Natural killer cell treated with Interleukin-12 subunit alpha and Interleukin-12 subunit beta and Interleukin-15 and Interleukin-18, amount 100 ng/mL, for 72 hours (primary cell): ENCODE measurements around the gene EDIL3. TPM values are rescaled to one million over a fixed set of nuclear protein-coding genes. Genes with fewer than 3 reads are reported as not detected.
"Not testable (repeated sequence)": the region's sequence is repeated elsewhere in the genome, so short reads cannot be mapped to it uniquely, and the experiment has no call there.

Experiments used
- ATAC-seq, 2 donors: fragments of 150-1000 bp; cut with Tn5 transposase in 1 of 2; sonication (Bioruptor Pico), chemical (Tn5 transposase) in 1 of 2; 2 replicates each; pipeline ENCODE4 v1.10.0; 2021
- DNase-seq: peaks from one replicate; pipeline ENCODE4 v3.0.0; 2022; ENCODE audit warnings: low spot score
- H3K27ac Mint-ChIP-seq, 2 donors: 1 replicate in 1 of 2; 2 replicates in 1 of 2; pipeline ENCODE4 v1.8.0; 2022; ENCODE audit warnings: mixed read lengths in 2 of 2, mild to moderate bottlenecking in 1 of 2, moderate library complexity in 1 of 2
- H3K27me3 Mint-ChIP-seq, 2 donors: 1 replicate in 1 of 2; 2 replicates in 1 of 2; pipeline ENCODE4 v1.8.0; 2022; ENCODE audit warnings: mixed read lengths in 2 of 2
- H3K36me3 Mint-ChIP-seq: one replicate; pipeline ENCODE4 v1.8.0; 2022; ENCODE audit warnings: mixed read lengths
- H3K4me1 Mint-ChIP-seq, 2 donors: 1 replicate in 1 of 2; 2 replicates in 1 of 2; pipeline ENCODE4 v1.8.0; 2022; ENCODE audit warnings: low read depth in 2 of 2, mixed read lengths in 2 of 2, mild to moderate bottlenecking in 1 of 2
- H3K4me3 Mint-ChIP-seq: one replicate; pipeline ENCODE4 v1.8.0; 2022; ENCODE audit warnings: mixed read lengths
- H3K9me3 Mint-ChIP-seq: 2 replicates; pipeline ENCODE4 v1.8.0; 2022; ENCODE audit warnings: mixed read lengths
- total RNA-seq, 2 donors: library from RNA; stranded (reverse); gene quantifications; one replicate each; pipeline ENCODE4 v1.2.3, GENCODE V29; 2022

The EDIL3 gene
- total RNA-seq, 2 donors from 2014 or later: not detected

- Mint-ChIP-seq H3K27ac (no peak overlapping the region), H3K4me3 (no peak overlapping the region), H3K9me3 (peaks cover 7% of the 10 kb centered on the region), H3K27me3 (no peaks in the 10 kb centered on the region), H3K4me1 (no peaks in the 10 kb centered on the region), H3K36me3 (no peaks in the 10 kb centered on the region)
- DNase-seq: no peak
- no peak for ATAC-seq
Observed at GRCh38 chr5:84362061-84362720, 22.5 kb downstream of the EDIL3 start.

GRCh38 chr5:84361572-84361971 lies 23.1 kb downstream of the EDIL3 start:
- Mint-ChIP-seq H3K27ac (no peak overlapping the region), H3K4me1 (no peaks in the 10 kb centered on the region), H3K9me3 (peaks cover 7% of the 10 kb centered on the region), H3K4me3 (no peak overlapping the region), H3K36me3 (no peaks in the 10 kb centered on the region), H3K27me3 (no peaks in the 10 kb centered on the region)
- DNase-seq: no peak
- no peak for ATAC-seq

GRCh38 chr5:84360056-84360455 lies 24.6 kb downstream of the EDIL3 start:
- H3K9me3 Mint-ChIP-seq: peaks cover 12% of the 10 kb centered on the region
- no peak overlapping the region for H3K27ac Mint-ChIP-seq
- H3K4me1 Mint-ChIP-seq: no peaks in the 10 kb centered on the region
- H3K27me3 Mint-ChIP-seq: no peaks in the 10 kb centered on the region
- no peaks in the 10 kb centered on the region for H3K36me3 Mint-ChIP-seq
- ATAC-seq (no peak), DNase-seq (no peak)
- H3K4me3 Mint-ChIP-seq: no peak overlapping the region

GRCh38 chr5:84354101-84354500 lies 30.6 kb downstream of the EDIL3 start:
- no peak for ATAC-seq
- H3K27me3 Mint-ChIP-seq: no peaks in the 10 kb centered on the region
- no peaks in the 10 kb centered on the region for H3K36me3 Mint-ChIP-seq
- H3K4me3 Mint-ChIP-seq: no peak overlapping the region
- H3K9me3 Mint-ChIP-seq: peaks cover 11% of the 10 kb centered on the region
- no peak overlapping the region for H3K27ac Mint-ChIP-seq
- no peak for DNase-seq
- no peaks in the 10 kb centered on the region for H3K4me1 Mint-ChIP-seq

- no peak overlapping the region for H3K27ac Mint-ChIP-seq
- no peak for ATAC-seq
Observed at GRCh38 chr5:84344788-84345187, 39.9 kb downstream of the EDIL3 start.

GRCh38 chr5:84343171-84343570 lies 41.5 kb downstream of the EDIL3 start:
- ATAC-seq (no peak), DNase-seq (no peak)
- peaks cover 6% of the 10 kb centered on the region for H3K9me3 Mint-ChIP-seq
- H3K4me1 Mint-ChIP-seq: no peaks in the 10 kb centered on the region
- no peak overlapping the region for H3K27ac Mint-ChIP-seq
- H3K4me3 Mint-ChIP-seq: no peak overlapping the region
- no peaks in the 10 kb centered on the region for H3K36me3 Mint-ChIP-seq
- no peaks in the 10 kb centered on the region for H3K27me3 Mint-ChIP-seq

More at GRCh38 chr5:84344788-84345187, 39.9 kb downstream of the EDIL3 start:
- Mint-ChIP-seq H3K4me1 (no peaks in the 10 kb centered on the region), H3K9me3 (peaks cover 6% of the 10 kb centered on the region), H3K36me3 (no peaks in the 10 kb centered on the region), H3K27me3 (no peaks in the 10 kb centered on the region), H3K4me3 (no peak overlapping the region)
- no peak for DNase-seq

GRCh38 chr5:84332106-84332505 lies 52.6 kb downstream of the EDIL3 start:
- Mint-ChIP-seq H3K9me3 (peaks cover 12% of the 10 kb centered on the region), H3K36me3 (no peaks in the 10 kb centered on the region), H3K4me1 (no peaks in the 10 kb centered on the region), H3K27me3 (no peaks in the 10 kb centered on the region), H3K4me3 (no peak overlapping the region), H3K27ac (no peak overlapping the region)
- ATAC-seq (no peak), DNase-seq (no peak)

- H3K27me3 Mint-ChIP-seq: no peaks in the 10 kb centered on the region
- no peak overlapping the region for H3K4me3 Mint-ChIP-seq
- DNase-seq (no peak), ATAC-seq (no peak)
- no peaks in the 10 kb centered on the region for H3K4me1 Mint-ChIP-seq
- H3K9me3 Mint-ChIP-seq: peaks cover 5% of the 10 kb centered on the region
- H3K27ac Mint-ChIP-seq: no peak overlapping the region
- no peaks in the 10 kb centered on the region for H3K36me3 Mint-ChIP-seq
Observed at GRCh38 chr5:84327591-84327990, 57.1 kb downstream of the EDIL3 start.

GRCh38 chr5:84322646-84323045 lies 62.0 kb downstream of the EDIL3 start:
- H3K4me1 Mint-ChIP-seq: no peaks in the 10 kb centered on the region
- H3K4me3 Mint-ChIP-seq: no peak overlapping the region
- peaks cover 14% of the 10 kb centered on the region for H3K36me3 Mint-ChIP-seq
- H3K27ac Mint-ChIP-seq: no peak overlapping the region
- ATAC-seq (no peak), DNase-seq (no peak)
- H3K9me3 Mint-ChIP-seq: peaks cover 17% of the 10 kb centered on the region
- no peaks in the 10 kb centered on the region for H3K27me3 Mint-ChIP-seq

GRCh38 chr5:84317826-84318225 lies 66.9 kb downstream of the EDIL3 start:
- not testable (repeated sequence) for DNase-seq, H3K4me1 Mint-ChIP-seq, H3K4me3 Mint-ChIP-seq, H3K27me3 Mint-ChIP-seq, ATAC-seq, H3K27ac Mint-ChIP-seq
- Mint-ChIP-seq H3K9me3 (peaks cover 12% of the 10 kb centered on the region), H3K36me3 (peaks cover 14% of the 10 kb centered on the region)

GRCh38 chr5:84312280-84312679 lies 72.4 kb downstream of the EDIL3 start:
- not testable (repeated sequence) for H3K36me3 Mint-ChIP-seq, H3K4me1 Mint-ChIP-seq, H3K4me3 Mint-ChIP-seq, H3K27ac Mint-ChIP-seq, H3K9me3 Mint-ChIP-seq, H3K27me3 Mint-ChIP-seq, DNase-seq, ATAC-seq

GRCh38 chr5:84309850-84310249 lies 74.8 kb downstream of the EDIL3 start:
- not testable (repeated sequence) for H3K27me3 Mint-ChIP-seq, ATAC-seq, H3K36me3 Mint-ChIP-seq

GRCh38 chr5:84306601-84307000 lies 78.1 kb downstream of the EDIL3 start:
- H3K4me1 Mint-ChIP-seq: no peaks in the 10 kb centered on the region
- H3K36me3 Mint-ChIP-seq: no peaks in the 10 kb centered on the region
- H3K9me3 Mint-ChIP-seq: peaks cover 12% of the 10 kb centered on the region
- no peaks in the 10 kb centered on the region for H3K27me3 Mint-ChIP-seq
- no peak overlapping the region for H3K4me3 Mint-ChIP-seq
- H3K27ac Mint-ChIP-seq: no peak overlapping the region
- DNase-seq (no peak), ATAC-seq (no peak)

More at GRCh38 chr5:84309850-84310249, 74.8 kb downstream of the EDIL3 start:
- not testable (repeated sequence) for H3K4me3 Mint-ChIP-seq, H3K27ac Mint-ChIP-seq, H3K4me1 Mint-ChIP-seq, DNase-seq
- peaks cover 12% of the 10 kb centered on the region for H3K9me3 Mint-ChIP-seq

GRCh38 chr5:84304599-84304998 lies 80.1 kb downstream of the EDIL3 start:
- H3K36me3 Mint-ChIP-seq: no peaks in the 10 kb centered on the region
- DNase-seq (no peak), ATAC-seq (no peak)
- no peaks in the 10 kb centered on the region for H3K27me3 Mint-ChIP-seq
- H3K9me3 Mint-ChIP-seq: peaks cover 12% of the 10 kb centered on the region
- no peak overlapping the region for H3K4me3 Mint-ChIP-seq
- no peak overlapping the region for H3K27ac Mint-ChIP-seq
- no peaks in the 10 kb centered on the region for H3K4me1 Mint-ChIP-seq

- ATAC-seq: no peak
- Mint-ChIP-seq H3K4me1 (no peaks in the 10 kb centered on the region), H3K27me3 (no peaks in the 10 kb centered on the region)
Observed at GRCh38 chr5:84303315-84303714, 81.4 kb downstream of the EDIL3 start.

More at GRCh38 chr5:84303315-84303714, 81.4 kb downstream of the EDIL3 start:
- Mint-ChIP-seq H3K27ac (no peak overlapping the region), H3K9me3 (peaks cover 15% of the 10 kb centered on the region), H3K4me3 (no peak overlapping the region), H3K36me3 (no peaks in the 10 kb centered on the region)
- DNase-seq: no peak
